Right lobe of liver (tissue), 6 donors: ENCODE measurements around the gene METTL16. TPM values are rescaled to one million over a fixed set of nuclear protein-coding genes. Genes with fewer than 3 reads are reported as not detected.

Source experiments
- ATAC-seq, 4 donors: fragments of 200-7000 bp; cut with Tn5 transposase; one replicate each; pipeline ENCODE4 v1.9.1; 2020; ENCODE audit warnings: mild to moderate bottlenecking in 4 of 4, moderate library complexity in 4 of 4
- DNase-seq, 3 donors: peaks; one replicate each; pipeline ENCODE4 v3.0.0-alpha.2; 2020
- H3K27ac ChIP-seq, 3 donors: fragments of 200-600 bp; one replicate each; pipeline ENCODE4 v1.8.0; 2022
- H3K27me3 ChIP-seq, 2 donors: fragments of 200-600 bp; one replicate each; pipeline ENCODE4 v1.8.0; 2022
- H3K36me3 ChIP-seq, 4 donors: fragments of 200-600 bp; sonication (generic) in 1 of 4; one replicate each; pipeline versions ENCODE4 v1.5.1 to v1.8.0; 2017 to 2022; ENCODE audit warnings: control low read depth in 1 of 4
- H3K4me1 ChIP-seq, 4 donors: fragments of 200-600 bp; sonication (generic) in 1 of 4; one replicate each; pipeline versions ENCODE4 v1.5.1 to v1.8.0; 2017 to 2022; ENCODE audit warnings: control low read depth in 1 of 4
- H3K4me3 ChIP-seq, 3 donors: fragments of 200-600 bp; one replicate each; pipeline ENCODE4 v1.8.0; 2022
- H3K9me3 ChIP-seq, 4 donors: fragments of 200-600 bp; sonication (generic) in 1 of 4; one replicate each; pipeline versions ENCODE4 v1.5.1 to v1.8.0; 2017 to 2022; ENCODE audit warnings: control low read depth in 1 of 4
- CTCF ChIP-seq, 4 donors: fragments of 200-600 bp in 3 of 4; fragments of 450-650 bp in 1 of 4; IDR thresholded peaks; one replicate each; pipeline versions ENCODE4 v1.5.1 to v1.8.0; 2016 to 2022; ENCODE audit warnings: antibody characterized with exemption in 4 of 4, mild to moderate bottlenecking in 2 of 4
- POLR2A ChIP-seq: fragments of 450-650 bp; IDR thresholded peaks from one replicate; pipeline ENCODE4 v1.6.1; 2017; ENCODE audit warnings: antibody characterized with exemption, mild to moderate bottlenecking
- WGBS: methylation state at CpG from one replicate; pipeline ENCODE4 v1.1.6; 2018; ENCODE audit warnings: low coverage, low lambda C conversion rate; ENCODE audit not compliant: insufficient coverage; ENCODE audit errors: missing lambda C conversion rate; 5-methylcytosine and 5-hydroxymethylcytosine counted together
- intact Hi-C, 2 donors: fragments of 100-400 bp; cut with DNase I; formaldehyde crosslinking; loops; one replicate each; pipeline versions ENCODE4 v1.11.2 to v1.14.1; 2022
- small RNA-seq, 2 experiments: library from RNA; depleted of rRNA; stranded (forward); fragments of <200 nt; gene quantifications; one replicate each; pipeline ENCODE3, GENCODE V24; 2016
- total RNA-seq, 6 experiments: library from RNA; depleted of rRNA in 2 of 6; stranded (reverse); fragments of >200 nt in 2 of 6; fragmentation: NEBNext Ultra II Directional in 3 of 6; extraction: Animal tissue kit (Norgen Biotek cat#: 25700) in 3 of 6; gene quantifications; one replicate each; pipeline versions ENCODE4 v1.1.0 to v1.2.4, GENCODE V29; 2016 to 2023
- donor health status: DM: no; HTN: yes; CAD: no.
- donor health status: DM: no; HTN: no; CAD: no.
- donor health status: DM: no; HTN: no; CAD: no.
- donor health status: DM: no; HTN: yes; CAD: no.
- donor health status: DM: no; HTN: yes; CAD: no.

METTL16 gene
- total RNA-seq, 6 experiments from 2014 or later, result 8.4 to 12.1 (median 9.3) TPM

GRCh38 chr17:2366747-2367494 lies 144.8 kb downstream of the METTL16 start:
- Histone ChIP-seq H3K36me3 (peaks cover 0 to 2% (median 0%) of the 10 kb centered on the region in 4 donors), H3K4me1 (no peaks in the 10 kb centered on the region), H3K9me3 (no peaks in the 10 kb centered on the region), H3K27ac (no peak overlapping the region), H3K27me3 (no peaks in the 10 kb centered on the region), H3K4me3 (no peak overlapping the region)
- TF ChIP-seq CTCF (IDR thresholded peaks at IDR 0.05) (no peak), POLR2A (no peak)
- 85% methylated on average over 23 of the region's 26 CpGs for WGBS
- DNase-seq (no peak), ATAC-seq (no peak)
- intact Hi-C loops, result no loop called here

Small RNA genes lying within 50 kb of the gene (small RNA-seq; reads per million reads assigned to genes)
- 0 reads per million in 2 experiments for gene AC006435.3
- gene AC006435.4, result 0 reads per million in 2 experiments
- gene AC006435.5, result 0 reads per million in 2 experiments

Other genes starting within 250 kb of the METTL16 start
- 10 to 100 TPM in 1 of 6 experiments, 1 to 10 TPM in 5; 7.4 to 10.4 (median 8.9) TPM for gene SMG6, start 208.1 kb downstream of the METTL16 start, total RNA-seq
- gene SRR, start 207.9 kb downstream of the METTL16 start, total RNA-seq, result 10 to 100 TPM in 1 of 6 experiments, 1 to 10 TPM in 5; 2.7 to 10.9 (median 5.9) TPM
- 10 to 100 TPM in 5 of 6 experiments, 1 to 10 TPM in 1; 9.7 to 26.2 (median 13.1) TPM for gene TSR1, start 175.4 kb downstream of the METTL16 start, total RNA-seq
- 10 to 100 TPM in 4 of 6 experiments, 1 to 10 TPM in 2; 6.0 to 17.2 (median 13.2) TPM for gene SGSM2, start 174.4 kb downstream of the METTL16 start, total RNA-seq
- 10 to 100 TPM in 2 of 6 experiments, 1 to 10 TPM in 4; 3.3 to 12.6 (median 7.0) TPM for gene MNT, start 110.8 kb downstream of the METTL16 start, total RNA-seq
- gene PAFAH1B1, start 81.8 kb upstream of the METTL16 start, total RNA-seq, result 10 to 100 TPM; 32.6 to 69.9 (median 42.2) TPM
- 100 to 1,000 TPM in 5 of 6 experiments, 10 to 100 TPM in 1; 88.9 to 224 (median 166) TPM for gene CLUH, start 199.9 kb upstream of the METTL16 start, total RNA-seq
- gene CCDC92B, start 237.8 kb upstream of the METTL16 start, total RNA-seq, result not detected